Activated CD8-positive, alpha-beta memory T cell treated with anti-CD3 and anti-CD28 coated beads, Interleukin-2, amount 50 U/mL, for 4 hours (primary cell): ENCODE data around the gene SIM1.

Source experiments
- DNase-seq: peaks from one replicate; pipeline ENCODE4 v3.0.0-alpha.2; 2020

SIM1 gene

GRCh38 chr6:100470422-100471120 is 5.8 kb upstream of the SIM1 start:
- no peak for DNase-seq

- no peak for DNase-seq
Observed at GRCh38 chr6:100469101-100469859, 4.6 kb upstream of the SIM1 start.

- DNase-seq = no peak
Observed at GRCh38 chr6:100468016-100468622, 3.4 kb upstream of the SIM1 start.

GRCh38 chr6:100467129-100468015 is 2.7 kb upstream of the SIM1 start:
- DNase-seq = no peak

GRCh38 chr6:100466410-100467128 is 1.8 kb upstream of the SIM1 start:
- DNase-seq = no peak

GRCh38 chr6:100465701-100466409 is 1.1 kb upstream of the SIM1 start:
- no peak for DNase-seq

- no peak for DNase-seq
Observed at GRCh38 chr6:100464162-100464851, 414 bp downstream of the SIM1 start.

GRCh38 chr6:100463630-100464161 is 1.0 kb downstream of the SIM1 start:
- DNase-seq = no peak

GRCh38 chr6:100462706-100463629 is 1.8 kb downstream of the SIM1 start:
- DNase-seq = no peak

- DNase-seq = no peak
Observed at GRCh38 chr6:100461917-100462705, 2.6 kb downstream of the SIM1 start.

GRCh38 chr6:100461278-100461916 is 3.3 kb downstream of the SIM1 start:
- DNase-seq = no peak

GRCh38 chr6:100460650-100461204 is 4.0 kb downstream of the SIM1 start:
- DNase-seq = no peak

- DNase-seq = no peak
Observed at GRCh38 chr6:100459592-100460184, 5.0 kb downstream of the SIM1 start.

- no peak for DNase-seq
Observed at GRCh38 chr6:100458841-100459591, 5.7 kb downstream of the SIM1 start.

GRCh38 chr6:100457311-100457990 is 7.3 kb downstream of the SIM1 start:
- DNase-seq = no peak

GRCh38 chr6:100456908-100457235 is 7.8 kb downstream of the SIM1 start:
- DNase-seq = no peak
